ENCODE data around the gene SH3PXD2A.
"Not testable (repeated sequence)": the region's sequence is repeated elsewhere in the genome, so short reads cannot be mapped to it uniquely, and the experiment has no call there.

SH3PXD2A gene

DNA sequence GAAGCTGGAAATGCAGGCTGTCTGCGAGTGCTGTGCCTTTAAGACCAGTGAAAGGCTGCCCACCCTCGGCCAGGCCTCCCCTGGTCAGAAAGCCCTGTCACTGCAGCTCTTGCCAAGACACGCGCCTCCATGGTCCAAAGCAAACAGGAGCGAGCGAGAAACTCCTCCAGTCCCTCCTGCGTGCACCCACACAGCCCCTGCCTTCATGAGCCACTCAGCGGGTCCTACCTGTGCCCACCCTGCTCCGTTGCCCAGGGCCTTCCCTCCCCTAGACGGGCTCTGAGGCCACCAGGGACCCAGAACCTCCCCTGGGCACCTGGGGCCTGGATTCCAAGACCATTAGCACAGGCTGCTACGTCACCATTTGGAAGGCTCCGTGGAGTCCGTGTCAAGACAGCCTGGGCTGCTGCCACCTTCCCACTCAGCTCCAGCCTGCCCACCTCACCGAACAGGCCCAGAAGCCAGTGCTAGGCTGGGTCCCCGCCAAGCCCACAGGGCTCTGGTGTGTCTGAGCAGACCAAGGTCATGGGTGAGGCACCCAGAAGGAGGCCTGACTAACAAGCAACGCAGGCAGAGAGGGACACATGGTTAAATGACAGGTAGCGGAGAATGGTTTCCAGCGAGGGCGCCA is 217.3 kb downstream of the SH3PXD2A start:
- DNase-seq = no peak

DNA sequence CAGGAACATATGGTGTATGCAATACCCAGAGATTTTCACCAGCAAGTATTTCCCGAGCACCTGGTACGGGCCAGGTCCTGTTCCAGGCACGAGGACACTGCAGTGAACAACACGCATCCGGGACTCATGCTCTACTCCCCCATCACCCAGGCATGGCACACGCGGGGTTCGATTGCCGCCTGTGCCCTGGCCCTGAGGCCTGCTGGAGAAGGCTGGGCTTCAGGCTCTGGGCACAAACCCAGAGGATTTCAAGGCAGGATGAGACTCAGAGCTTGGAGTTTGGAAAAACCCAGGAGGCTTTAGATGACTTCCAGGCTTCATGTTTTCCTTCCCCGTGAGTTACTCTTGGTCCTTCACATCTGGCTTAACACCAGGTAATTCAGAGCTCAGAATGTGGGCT is 218.4 kb downstream of the SH3PXD2A start:
- DNase-seq = no peak

DNA sequence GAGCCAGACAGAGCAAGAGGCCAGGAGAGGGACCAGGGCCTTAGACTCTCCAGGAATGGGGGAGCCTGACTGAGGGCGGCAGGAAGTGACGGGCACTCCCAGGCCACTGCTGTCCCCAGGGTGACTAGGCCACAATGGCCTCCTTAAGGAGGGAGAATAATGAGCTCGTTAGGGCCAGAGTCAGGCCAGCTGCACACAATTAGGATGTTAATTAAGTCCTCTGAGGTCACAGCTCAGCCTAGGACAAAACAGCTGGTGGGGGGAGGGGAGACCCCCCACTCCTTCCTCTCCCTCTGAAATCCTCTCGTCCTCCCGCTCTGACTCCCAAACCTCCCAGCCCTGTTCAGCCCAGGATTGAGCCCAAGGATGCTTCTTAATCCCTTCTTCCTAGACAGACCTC is 218.9 kb downstream of the SH3PXD2A start:
- no peak for DNase-seq

DNA sequence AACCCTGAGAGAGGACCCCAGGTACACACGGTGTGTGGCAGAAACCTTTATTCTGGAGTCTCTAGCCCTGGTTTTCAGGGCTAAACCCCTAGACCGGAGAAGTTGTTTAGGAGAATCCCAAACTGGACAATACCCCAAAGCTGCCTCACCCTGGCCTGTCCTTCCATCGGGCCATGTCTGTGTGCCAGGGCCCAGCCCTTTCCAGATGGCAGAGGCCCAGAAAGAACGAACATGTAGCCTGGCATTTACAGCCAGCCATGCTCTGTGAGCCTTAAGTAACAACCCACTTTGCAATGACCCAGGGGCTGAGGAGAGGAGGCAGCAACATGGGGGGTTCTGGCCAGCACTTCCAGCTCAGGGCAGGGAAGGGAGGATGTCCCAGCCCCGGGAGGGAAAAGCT is 219.8 kb downstream of the SH3PXD2A start:
- DNase-seq = no peak

DNA sequence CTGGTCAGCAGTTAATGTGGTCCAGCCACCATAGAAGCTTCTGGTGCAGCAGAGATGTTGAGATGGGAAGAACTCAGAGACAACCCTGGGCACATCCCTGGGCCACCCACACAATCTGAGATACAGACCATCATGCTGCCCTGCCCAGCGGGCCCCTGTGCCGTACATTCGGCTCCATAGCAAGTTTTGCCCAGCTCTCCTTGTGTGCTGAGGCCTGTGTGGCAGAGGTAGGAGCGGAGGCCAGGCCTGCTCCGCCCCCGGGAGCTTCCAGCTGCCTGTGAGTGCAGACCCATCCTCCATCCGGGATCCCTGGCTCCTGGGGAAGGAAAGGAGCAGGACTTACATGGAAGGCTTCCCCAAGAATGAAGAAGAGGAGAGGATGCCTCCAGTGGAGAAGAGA is 221.5 kb downstream of the SH3PXD2A start:
- no peak for DNase-seq

DNA sequence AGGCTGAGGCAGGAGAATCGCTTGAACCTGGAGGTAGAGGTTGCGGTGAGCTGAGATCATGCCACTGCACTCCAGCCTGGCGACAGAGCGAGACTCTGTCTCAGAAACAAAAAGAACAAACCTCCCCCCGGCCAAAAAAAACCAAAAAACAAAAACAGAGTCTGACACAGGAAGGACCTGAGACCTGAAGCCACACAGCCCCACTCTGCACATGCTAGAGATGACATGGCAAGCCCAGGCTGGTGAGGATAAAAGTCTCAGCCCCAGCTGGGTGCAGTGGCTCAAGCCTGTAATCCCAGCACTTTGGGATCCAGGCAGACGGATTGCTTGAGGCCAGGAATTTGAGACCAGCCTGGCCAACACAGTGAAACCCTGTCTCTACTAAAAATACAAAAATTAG is 222.5 kb downstream of the SH3PXD2A start:
- DNase-seq = not testable (repeated sequence)

DNA sequence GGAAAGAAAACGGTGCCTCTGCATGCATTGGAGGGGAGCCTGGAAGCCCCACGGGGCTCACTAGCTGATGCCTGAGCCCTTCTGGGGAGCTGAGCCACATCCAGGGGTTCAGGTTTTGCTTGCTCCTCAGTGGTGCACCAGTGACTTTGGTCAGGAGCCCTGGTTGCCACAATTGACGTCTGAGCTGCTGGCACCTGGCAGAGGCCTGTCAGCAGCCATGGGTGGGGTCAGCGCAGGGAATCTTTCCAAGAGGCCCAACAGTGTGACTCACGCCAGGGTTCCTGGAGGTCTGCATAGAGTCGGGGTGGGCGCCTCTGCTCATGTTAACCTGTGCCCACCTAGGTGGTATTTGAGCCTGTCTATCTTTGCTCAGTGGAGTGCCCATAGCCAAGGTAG is 223.1 kb downstream of the SH3PXD2A start:
- DNase-seq = no peak

DNA sequence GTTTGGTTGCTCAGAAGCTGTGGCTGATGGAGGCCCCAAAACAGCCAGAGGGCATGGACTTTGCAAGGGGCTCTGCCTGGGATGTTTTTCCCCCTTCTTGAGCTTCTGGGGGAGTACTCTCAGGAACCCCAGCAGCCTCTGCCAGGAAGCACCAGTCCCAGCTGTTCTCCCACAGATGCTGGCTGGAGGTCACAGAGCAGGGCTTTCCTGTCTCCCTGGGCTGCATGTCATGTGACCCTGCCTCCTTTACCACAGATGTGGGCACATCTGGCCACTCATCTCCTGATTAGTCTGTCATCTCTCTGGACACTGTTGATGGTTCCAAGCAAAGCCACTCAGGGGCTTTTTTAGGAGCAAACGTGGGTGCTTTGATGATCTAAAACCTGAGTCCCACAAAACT is 225.2 kb downstream of the SH3PXD2A start:
- DNase-seq = no peak

DNA sequence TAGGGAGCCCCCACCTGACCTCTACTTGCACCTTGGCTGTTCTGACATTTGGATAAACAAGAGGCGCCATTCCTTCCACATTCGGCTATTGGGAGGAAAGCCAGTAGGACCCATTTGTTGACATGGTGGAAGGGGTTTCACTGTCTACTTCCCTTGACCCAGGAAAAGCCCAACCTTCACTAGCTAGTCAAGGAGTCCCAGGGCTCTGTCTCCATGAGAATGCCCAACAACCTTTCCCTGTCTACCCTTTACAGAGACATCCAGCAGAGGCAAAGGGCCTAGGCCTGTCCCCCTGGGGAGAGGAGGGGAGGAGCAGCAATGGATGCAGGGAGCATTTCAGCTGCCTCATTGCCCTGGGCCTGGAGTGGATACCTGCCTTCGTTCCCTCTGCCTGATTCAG is 225.8 kb downstream of the SH3PXD2A start:
- DNase-seq = no peak

DNA sequence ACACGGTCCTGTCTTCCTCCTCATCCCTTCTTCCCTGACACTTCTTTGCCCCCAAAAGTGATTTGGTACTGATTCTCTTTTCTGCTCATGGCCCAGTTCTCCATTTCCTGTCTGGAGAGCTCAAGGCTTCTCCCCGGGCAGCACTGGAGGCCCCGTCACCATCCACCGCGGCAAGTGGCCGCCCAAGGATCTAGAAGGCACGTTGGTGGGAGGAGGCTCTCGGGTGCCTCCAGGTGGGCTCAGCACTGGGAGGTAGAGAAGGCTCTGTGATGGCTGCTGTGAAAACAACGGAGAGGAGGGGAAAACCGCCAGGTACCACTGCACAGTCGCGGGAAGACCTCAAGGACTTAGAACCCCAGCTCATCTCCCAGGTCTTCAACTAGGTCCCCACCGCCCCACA is 227.5 kb downstream of the SH3PXD2A start:
- no peak for DNase-seq

DNA sequence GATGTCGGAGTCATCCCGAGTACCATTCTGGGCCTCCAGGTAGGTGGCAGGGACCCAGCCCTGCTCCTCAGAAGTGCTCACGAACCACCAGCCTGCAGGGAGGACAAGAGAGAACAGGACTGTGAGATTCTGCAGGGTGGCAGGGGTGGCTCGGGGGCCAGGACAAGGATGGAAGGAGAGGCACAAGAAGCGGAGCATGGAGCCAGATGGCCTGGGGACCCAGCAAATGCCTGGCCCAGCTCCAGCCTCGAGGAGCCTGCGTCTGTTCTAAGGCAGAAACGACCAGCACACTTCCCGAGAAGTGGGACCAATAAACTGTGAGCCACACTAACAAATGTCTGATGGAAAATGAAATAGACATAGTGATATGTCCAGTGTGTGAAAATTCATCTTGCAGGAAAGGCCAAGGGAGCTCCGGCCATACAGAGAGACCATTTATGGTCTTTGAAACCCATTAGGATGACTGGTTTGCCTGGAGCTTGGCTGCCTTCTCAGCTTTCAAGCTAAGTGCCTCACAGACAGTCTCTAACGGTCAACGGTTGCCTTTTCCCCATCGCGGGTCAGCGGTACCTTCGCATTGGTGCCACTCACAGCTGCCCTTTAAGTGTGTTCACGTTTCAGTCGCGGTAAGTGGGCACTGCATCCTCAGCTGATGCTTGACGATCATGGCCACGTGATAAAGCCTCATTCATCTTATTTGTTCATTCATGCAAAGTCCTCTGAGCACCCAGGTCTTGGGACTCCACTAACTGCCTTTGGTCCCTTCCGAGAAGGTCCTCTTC is 228.1 kb downstream of the SH3PXD2A start:
- DNase-seq = no peak

DNA sequence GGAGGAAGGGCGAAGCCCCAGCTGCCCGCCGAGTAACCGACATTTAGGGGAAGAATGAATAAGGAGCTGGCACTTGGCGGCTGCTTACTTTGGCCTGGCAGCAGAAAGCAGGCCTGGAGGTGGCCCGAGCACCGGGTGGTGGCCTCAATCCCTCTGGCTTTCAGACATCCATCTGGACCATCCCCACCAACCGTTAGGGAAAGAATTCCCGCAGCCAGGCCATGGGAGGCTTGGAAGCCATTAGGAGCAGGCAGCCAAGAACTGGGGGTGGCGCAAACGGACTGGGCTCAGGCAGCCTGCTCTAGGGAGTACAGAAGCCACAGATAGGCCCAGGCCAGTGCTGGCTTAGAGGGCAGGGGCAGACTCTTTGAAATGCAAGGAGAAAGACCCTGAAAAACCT is 229.2 kb downstream of the SH3PXD2A start:
- no peak for DNase-seq

DNA sequence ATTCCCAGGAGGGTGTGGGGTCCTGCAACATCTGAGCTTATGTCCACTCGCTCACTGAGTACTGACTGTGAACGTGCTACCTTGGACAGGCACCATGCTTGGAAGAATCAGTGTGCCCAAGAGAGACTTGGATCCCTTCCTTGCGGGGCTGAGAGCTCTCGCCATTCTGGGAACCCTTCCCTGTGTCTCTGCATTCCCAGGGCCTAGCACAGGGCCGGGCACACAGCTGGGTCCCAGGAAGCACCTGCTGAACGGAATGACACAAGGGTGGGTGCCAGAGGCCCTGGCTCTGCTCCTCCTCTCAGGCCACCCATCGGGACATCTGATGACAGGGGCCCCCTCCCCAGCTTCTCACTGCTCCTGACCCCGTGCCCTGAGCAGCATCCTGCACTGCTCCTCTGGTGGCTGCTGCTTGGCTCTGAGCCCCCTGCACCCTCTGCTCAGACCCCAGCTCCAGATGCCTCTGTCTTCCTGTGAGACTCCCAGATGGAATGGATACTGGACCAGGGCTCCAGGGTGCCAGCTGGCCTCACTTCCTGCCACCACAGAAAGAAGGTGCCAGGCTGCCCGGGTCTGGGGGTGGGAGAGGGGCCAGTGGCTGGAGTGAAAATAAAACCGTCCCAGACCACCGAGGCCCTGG is 232.3 kb downstream of the SH3PXD2A start:
- DNase-seq = no peak

DNA sequence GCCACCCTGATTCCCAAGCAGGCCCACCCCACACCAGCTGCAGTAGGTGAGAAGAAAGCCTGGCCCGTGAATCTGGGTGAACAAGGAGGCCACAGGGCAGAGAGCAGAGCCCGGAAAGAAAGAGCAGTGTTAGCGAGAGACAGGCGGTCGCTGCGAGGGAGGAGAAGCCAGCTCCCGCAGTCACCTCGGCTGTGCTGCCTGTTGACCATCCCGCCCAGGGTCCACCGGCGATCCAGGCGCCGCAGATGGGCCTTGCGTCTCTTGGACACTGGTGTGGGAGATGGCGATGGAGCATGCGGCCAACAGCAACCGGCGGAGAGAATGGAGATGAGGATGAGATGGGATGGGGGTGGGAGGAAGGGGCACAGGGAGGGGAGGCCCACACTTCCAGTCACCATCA is 233.1 kb downstream of the SH3PXD2A start:
- no peak for DNase-seq

DNA sequence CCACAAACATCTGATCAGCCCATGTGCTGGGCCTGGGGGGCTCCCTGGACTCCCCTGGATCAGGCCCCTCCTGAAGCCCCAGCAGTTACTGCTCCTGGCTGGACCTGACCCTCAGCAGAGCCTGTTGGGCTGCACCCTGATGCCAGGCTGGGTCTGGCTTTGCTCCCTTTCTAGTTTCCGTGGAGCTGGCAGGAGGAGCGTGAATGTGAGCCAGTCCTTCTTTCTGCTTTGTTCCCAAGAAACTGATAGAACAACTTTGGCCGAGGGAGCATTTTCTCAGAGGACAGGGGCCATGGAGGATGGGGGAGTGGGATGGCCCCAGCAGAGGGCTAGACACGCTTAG is 233.6 kb downstream of the SH3PXD2A start:
- DNase-seq = no peak

DNA sequence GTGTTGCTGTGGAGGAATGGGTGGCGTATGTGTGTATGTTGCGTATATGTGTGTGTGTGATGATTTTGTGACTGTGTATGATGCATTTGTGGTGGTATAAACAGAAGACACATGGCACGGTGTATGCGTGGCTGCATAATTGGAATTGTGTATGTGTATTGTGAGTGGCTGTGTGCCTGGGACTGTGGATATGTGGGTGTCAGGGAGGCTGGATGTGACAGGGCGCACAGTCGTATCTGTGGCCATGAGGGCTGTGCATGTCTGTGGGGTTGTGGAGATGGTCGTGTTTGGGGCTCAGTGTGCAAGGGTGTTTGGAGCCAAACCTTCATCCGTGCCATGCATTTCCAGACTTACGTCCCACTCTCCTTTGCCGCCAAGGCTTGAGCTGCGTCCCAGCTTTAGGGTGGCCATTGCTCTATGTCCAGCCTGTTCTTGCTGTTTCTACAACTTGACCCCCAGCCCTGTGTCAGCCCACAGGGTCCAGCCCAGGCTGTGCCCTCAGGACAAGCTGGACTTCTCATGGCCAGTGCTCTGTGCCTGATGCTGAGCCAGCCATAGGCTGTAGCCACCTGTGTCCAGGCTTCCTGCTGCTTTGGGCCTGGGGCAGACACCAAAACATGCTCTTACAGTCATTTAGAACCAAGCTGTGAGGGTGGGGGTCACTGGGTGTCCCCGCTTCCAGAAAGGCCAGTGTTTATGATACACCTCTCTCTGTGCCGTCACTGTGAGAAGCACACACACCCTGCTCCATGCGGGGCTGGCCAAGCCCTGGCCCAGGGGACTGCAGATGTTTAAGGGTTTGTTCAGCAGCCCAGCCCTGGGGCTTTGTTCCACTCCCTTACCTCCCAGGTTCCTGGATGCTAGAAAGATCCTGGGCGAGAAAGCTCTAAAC is 234.2 kb downstream of the SH3PXD2A start:
- DNase-seq = no peak

DNA sequence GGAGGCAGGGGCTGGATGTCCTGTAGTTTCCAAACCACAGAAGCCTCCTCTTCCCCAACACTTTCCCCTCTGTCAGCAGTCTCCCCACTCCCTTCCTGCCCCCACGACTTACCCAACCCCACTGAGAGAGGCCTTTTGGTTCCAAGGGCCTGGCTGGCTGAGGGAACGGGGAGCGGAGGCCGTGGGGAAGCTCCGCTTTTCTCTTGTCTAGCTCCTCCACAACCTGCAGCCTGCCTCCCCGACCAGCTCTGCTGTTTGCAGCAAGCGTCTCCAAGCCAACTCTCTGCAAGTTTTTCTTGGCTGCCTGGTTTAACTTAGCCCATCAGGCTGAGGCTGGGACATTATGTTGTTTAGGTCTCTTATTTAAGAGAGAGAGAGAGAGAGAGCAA is 235.0 kb downstream of the SH3PXD2A start:
- DNase-seq = no peak

DNA sequence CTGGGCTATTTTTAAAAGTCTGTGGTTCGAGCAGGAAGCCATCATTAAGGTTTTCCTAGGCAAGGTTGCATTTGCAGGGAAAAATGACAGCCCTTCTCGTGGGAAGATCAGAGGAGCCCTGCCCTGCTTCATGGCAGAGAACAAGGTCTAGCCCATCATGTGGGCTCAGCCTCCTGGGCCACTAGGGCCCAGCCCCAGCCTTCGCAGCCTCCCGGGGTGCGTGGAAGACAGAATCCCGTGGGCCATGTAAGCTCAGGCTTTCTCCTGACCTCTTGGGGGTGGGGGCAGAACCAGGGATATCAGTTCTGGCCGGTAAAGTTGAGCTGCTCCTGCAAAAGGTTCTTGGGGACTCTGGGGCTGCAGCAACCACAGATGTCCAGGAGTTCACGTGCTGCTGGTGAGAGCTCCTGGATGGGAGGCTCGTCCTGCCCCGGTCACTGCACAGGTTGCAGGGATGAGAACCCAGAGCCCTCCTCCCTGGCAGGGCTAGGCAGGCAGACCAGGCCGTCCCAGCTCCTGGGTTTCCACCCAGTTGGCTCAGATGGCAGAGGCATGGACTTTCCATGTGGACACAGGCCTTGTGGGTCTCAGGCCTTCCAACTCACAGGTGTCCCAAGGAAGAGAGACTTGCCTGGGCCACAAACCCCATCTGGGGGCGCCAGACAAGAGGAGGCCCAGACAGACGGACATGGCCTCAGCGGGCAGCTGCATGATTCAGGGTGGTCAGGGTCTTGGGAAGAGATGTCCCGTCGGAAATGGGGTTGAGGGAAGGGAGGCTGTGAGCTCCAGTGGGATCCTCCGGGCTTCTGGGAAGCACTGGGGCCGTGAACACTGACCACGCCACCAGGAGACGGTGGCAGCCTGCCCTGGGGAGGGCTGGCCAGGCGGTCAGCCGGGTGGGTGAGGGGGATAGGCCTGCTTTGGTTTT is 235.7 kb downstream of the SH3PXD2A start:
- DNase-seq = no peak

DNA sequence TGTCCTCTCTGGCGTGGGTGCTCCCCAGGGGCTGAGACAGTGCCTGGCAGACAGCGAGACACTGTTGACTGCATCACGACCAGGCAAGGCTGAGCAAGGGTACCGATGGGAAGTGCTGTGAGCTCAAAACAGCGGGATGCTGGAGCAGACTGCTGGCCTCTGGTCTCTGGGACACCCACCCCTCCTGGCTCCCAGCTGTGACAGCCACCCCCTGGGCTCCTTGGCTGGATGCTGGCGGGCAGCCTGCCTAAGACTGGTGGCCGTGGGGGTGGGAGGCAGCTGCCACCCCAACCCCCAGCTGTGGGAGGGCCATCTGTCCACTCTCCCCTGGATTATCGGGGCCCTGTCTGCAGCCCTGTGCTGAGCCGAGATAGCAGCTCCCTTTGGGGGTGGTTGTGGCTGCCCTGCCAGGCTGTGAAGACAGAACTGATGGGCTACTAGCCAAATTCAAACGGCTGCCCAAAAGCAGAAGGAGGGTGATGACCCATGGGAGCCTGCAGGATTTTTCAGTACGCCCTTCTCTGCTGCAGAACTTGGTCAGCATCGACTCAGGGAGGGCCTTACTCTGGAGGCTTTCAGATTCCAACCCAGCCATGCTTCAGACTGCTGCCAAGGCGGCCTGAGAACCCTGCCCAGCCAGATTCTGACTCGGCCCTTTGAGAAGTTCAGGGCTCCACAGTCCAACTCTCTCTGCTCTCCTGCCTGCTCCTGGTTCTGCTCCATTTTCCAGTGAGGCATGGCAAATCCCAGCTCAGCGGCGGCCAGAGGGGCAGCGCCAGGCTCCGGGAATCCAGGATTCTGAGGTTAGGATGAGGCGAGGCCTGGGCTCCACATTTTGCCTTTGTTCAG is 236.6 kb downstream of the SH3PXD2A start:
- no peak for DNase-seq

DNA sequence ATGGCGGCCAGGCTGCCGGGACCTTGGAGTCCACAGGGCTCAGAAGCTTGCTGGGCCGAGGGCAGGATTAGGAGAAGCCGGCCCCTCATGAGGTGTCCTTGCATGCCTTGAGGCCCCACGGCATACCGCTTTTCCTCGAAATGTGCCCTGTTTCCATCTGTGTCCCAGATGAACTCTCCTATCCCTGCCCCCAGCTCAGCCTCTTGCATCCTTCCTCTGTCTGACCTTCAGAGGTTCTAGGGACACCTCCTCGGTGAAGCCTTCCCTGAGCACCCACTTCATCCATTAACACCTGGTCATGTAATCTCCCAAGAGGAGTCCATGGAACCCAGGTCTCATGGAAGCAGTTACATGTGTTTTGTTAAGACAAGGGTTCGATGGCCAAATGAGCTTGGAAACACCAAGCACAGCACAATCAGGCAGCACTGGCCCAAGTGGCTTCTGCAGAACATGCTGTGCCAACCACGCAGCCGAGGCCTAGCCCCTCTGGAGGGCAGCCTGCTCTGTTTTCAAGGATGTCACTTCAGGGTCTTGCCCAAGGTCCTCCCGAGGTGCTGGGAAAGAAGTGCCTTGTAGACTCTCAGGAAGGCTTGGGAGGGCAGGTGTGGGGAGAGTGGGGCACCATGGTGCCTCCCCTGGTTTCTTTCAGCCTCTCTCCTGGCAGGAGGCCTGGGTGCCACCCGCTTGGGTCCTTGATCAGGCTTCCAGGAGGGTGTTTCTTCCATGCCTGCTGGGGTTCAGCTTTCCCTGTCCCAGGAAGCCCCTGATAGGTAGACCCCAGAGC is 237.6 kb downstream of the SH3PXD2A start:
- no peak for DNase-seq
